WTC11 (cell line): Measurements from ENCODE around the gene SYNGAP1. TPM values are rescaled to one million over a fixed set of nuclear protein-coding genes. Genes with fewer than 3 reads are reported as not detected.

Experiments
- AFF4 ChIP-seq: sonication (generic); formaldehyde crosslinking; IDR thresholded peaks from 2 replicates; pipeline ENCODE4 v1.8.1; 2023; ENCODE audit warnings: mild to moderate bottlenecking, missing genetic modification reagents, borderline replicate concordance
- ARID4B ChIP-seq: sonication (generic); formaldehyde crosslinking; IDR thresholded peaks from 2 replicates; pipeline ENCODE4 v1.8.0; 2023; ENCODE audit warnings: missing genetic modification reagents, mild to moderate bottlenecking, borderline replicate concordance
- ATF1 ChIP-seq: sonication (generic); formaldehyde crosslinking; IDR thresholded peaks from 2 replicates; pipeline ENCODE4 v1.8.1; 2023; ENCODE audit warnings: mild to moderate bottlenecking, moderate library complexity, missing genetic modification reagents
- ATF6 ChIP-seq: sonication (generic); formaldehyde crosslinking; IDR thresholded peaks from 2 replicates; pipeline ENCODE4 v1.8.1; 2023; ENCODE audit warnings: mild to moderate bottlenecking, missing genetic modification reagents
- CDX4 ChIP-seq: fragments of 250-450 bp; sonication (Bioruptor Pico); IDR thresholded peaks from 2 replicates; pipeline ENCODE4 v1.9.0; 2021; ENCODE audit warnings: moderate library complexity, mild to moderate bottlenecking, inconsistent platforms, borderline replicate concordance
- CREB1 ChIP-seq: sonication (generic); formaldehyde crosslinking; IDR thresholded peaks from 2 replicates; pipeline ENCODE4 v1.8.0; 2023; ENCODE audit warnings: mild to moderate bottlenecking, missing genetic modification reagents
- CTCF ChIP-seq: fragments of 200-600 bp; IDR thresholded peaks from 2 replicates; pipeline ENCODE4 v1.8.0; 2022; ENCODE audit warnings: antibody characterized with exemption
- E2F5 ChIP-seq: sonication (generic); formaldehyde crosslinking; IDR thresholded peaks from 2 replicates; pipeline ENCODE4 v1.8.1; 2022; ENCODE audit warnings: mild to moderate bottlenecking, moderate library complexity, missing genetic modification reagents
- ESRRA ChIP-seq: sonication (generic); formaldehyde crosslinking; IDR thresholded peaks from 2 replicates; pipeline ENCODE4 v1.8.1; 2022; ENCODE audit warnings: mild to moderate bottlenecking, missing genetic modification reagents, borderline replicate concordance
- ETV6 ChIP-seq: sonication (generic); formaldehyde crosslinking; IDR thresholded peaks from 2 replicates; pipeline ENCODE4 v1.8.1; 2022; ENCODE audit warnings: mild to moderate bottlenecking, missing genetic modification reagents
- GABPB1 ChIP-seq: sonication (generic); formaldehyde crosslinking; IDR thresholded peaks from 2 replicates; pipeline ENCODE4 v1.8.1; 2023; ENCODE audit warnings: mild to moderate bottlenecking, missing genetic modification reagents
- GRHL2 ChIP-seq: fragments of 250-450 bp; sonication (Bioruptor Pico); IDR thresholded peaks from 2 replicates; pipeline ENCODE4 v1.8.0; 2022; ENCODE audit warnings: mild to moderate bottlenecking, moderate library complexity; ENCODE audit not compliant: insufficient replicate concordance, severe bottlenecking
- MAX ChIP-seq: sonication (generic); formaldehyde crosslinking; IDR thresholded peaks from 2 replicates; pipeline ENCODE4 v1.8.0; 2022; ENCODE audit warnings: mild to moderate bottlenecking, missing genetic modification reagents
- MYBL2 ChIP-seq: sonication (generic); formaldehyde crosslinking; IDR thresholded peaks from 2 replicates; pipeline ENCODE4 v1.8.1; 2023; ENCODE audit warnings: mild to moderate bottlenecking, moderate library complexity, missing genetic modification reagents
- NR2C2 ChIP-seq: sonication (generic); formaldehyde crosslinking; IDR thresholded peaks from 2 replicates; pipeline ENCODE4 v1.8.0; 2022; ENCODE audit warnings: mild to moderate bottlenecking, missing genetic modification reagents
- OVOL2 ChIP-seq: fragments of 250-450 bp; sonication (Bioruptor Pico); IDR thresholded peaks from 2 replicates; pipeline ENCODE4 v1.9.0; 2021; ENCODE audit warnings: mild to moderate bottlenecking, borderline replicate concordance
- TEAD1 ChIP-seq: sonication (generic); formaldehyde crosslinking; IDR thresholded peaks from 2 replicates; pipeline ENCODE4 v1.8.0; 2022; ENCODE audit warnings: mild to moderate bottlenecking, missing genetic modification reagents
- TEAD4 ChIP-seq: sonication (generic); formaldehyde crosslinking; IDR thresholded peaks from 2 replicates; pipeline ENCODE4 v1.8.0; 2022; ENCODE audit warnings: mild to moderate bottlenecking, missing genetic modification reagents
- ZNF423 ChIP-seq: fragments of 250-450 bp; sonication (Bioruptor Pico); IDR thresholded peaks from 2 replicates; pipeline ENCODE4 v2.1.2; 2022; ENCODE audit warnings: mild to moderate bottlenecking, moderate library complexity
- ZNF532 ChIP-seq: fragments of 250-450 bp; sonication (Bioruptor Pico); IDR thresholded peaks from 2 replicates; pipeline ENCODE4 v1.9.0; 2021; ENCODE audit warnings: mild to moderate bottlenecking, borderline replicate concordance
- total RNA-seq: library from RNA; stranded (reverse); gene quantifications from 3 replicates; pipeline ENCODE4 v1.2.3, GENCODE V29; 2021

SYNGAP1 gene
- total RNA-seq, 1 experiment from 2014 or later, result 139 TPM

GRCh38 chr6:33410050-33410710, 9.7 kb upstream of the SYNGAP1 start (continued):
- TF ChIP-seq CTCF, result no peak
- peak; percentile 76; the same call in 1 of the 2 replicates for TF ChIP-seq ARID4B (CRISPR knock-in tag)
- TF ChIP-seq GRHL2 (CRISPR knock-in tag), result no peak
- TF ChIP-seq ESRRA (CRISPR knock-in tag), result peak; percentile 77; the same call in 1 of the 2 replicates
- TF ChIP-seq NR2C2 (CRISPR knock-in tag), result no peak
- peak; percentile 94 for TF ChIP-seq TEAD1
- no peak for TF ChIP-seq AFF4 (CRISPR knock-in tag)
- no peak for TF ChIP-seq ATF1 (CRISPR knock-in tag)
- TF ChIP-seq TEAD4 (CRISPR knock-in tag), result no peak
- TF ChIP-seq ATF6 (CRISPR knock-in tag), result no peak
- peak; percentile 95 for TF ChIP-seq E2F5 (CRISPR knock-in tag)
- TF ChIP-seq ETV6, result peak; percentile 92
- TF ChIP-seq ZNF423 (CRISPR knock-in tag), result no peak
- peak; percentile 97 for TF ChIP-seq MAX (CRISPR knock-in tag)
- peak; percentile 88; the same call in 1 of the 2 replicates for TF ChIP-seq CREB1 (CRISPR knock-in tag)
- TF ChIP-seq OVOL2, result no peak; the same call in 1 of the 2 replicates
- TF ChIP-seq MYBL2 (CRISPR knock-in tag), result peak; percentile 94
- TF ChIP-seq ZNF532 (CRISPR knock-in tag), result no peak
- TF ChIP-seq GABPB1 (CRISPR knock-in tag), result peak; percentile 93
- TF ChIP-seq CDX4 (CRISPR knock-in tag), result no peak
